DOHH2 (cell line): Measurements from ENCODE around the gene SIGLEC5.

Experiments used
- EZH2phosphoT487 ChIP-seq: fragments of 200-600 bp; sonication (generic); IDR thresholded peaks from 2 replicates; pipeline ENCODE4 v1.6.1; 2017; ENCODE audit warnings: borderline replicate concordance, mild to moderate bottlenecking, antibody characterized with exemption, low read length, moderate library complexity, mixed read lengths
- TF ChIP-seq, protein P1 (sequence below): fragments of 200-600 bp; sonication (generic); IDR thresholded peaks from one replicate; pipeline ENCODE4 v1.5.1; 2014; ENCODE audit warnings: antibody characterized with exemption, mild to moderate bottlenecking, low read depth, low read length; ENCODE audit not compliant: poor library complexity, severe bottlenecking

DNA sequence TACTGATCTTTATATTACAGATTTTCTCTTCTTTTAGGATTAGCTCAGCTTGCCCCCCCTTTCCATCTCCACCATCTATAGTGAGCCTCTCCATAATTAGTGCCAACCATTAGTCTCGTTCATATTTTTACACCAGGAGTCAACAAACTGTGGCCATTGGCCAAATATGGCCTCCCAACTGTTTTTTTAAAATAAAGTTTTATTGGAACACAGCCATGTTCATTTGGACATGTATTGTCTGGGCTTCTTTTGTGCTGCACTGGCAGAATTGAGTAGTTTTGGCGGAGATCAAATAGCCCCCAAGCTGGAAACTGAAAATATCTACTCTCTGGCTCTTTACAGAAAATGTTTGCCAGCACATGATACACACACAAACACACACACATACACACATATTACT is 40.7 kb downstream of the SIGLEC5 start:
- TF ChIP-seq, protein P1, sequence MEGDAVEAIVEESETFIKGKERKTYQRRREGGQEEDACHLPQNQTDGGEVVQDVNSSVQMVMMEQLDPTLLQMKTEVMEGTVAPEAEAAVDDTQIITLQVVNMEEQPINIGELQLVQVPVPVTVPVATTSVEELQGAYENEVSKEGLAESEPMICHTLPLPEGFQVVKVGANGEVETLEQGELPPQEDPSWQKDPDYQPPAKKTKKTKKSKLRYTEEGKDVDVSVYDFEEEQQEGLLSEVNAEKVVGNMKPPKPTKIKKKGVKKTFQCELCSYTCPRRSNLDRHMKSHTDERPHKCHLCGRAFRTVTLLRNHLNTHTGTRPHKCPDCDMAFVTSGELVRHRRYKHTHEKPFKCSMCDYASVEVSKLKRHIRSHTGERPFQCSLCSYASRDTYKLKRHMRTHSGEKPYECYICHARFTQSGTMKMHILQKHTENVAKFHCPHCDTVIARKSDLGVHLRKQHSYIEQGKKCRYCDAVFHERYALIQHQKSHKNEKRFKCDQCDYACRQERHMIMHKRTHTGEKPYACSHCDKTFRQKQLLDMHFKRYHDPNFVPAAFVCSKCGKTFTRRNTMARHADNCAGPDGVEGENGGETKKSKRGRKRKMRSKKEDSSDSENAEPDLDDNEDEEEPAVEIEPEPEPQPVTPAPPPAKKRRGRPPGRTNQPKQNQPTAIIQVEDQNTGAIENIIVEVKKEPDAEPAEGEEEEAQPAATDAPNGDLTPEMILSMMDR = no peak
- TF ChIP-seq EZH2phosphoT487 = no peak
